Kidney epithelial cell (primary cell): ENCODE data around the gene RGPD4. TPM values are rescaled to one million over a fixed set of nuclear protein-coding genes. Genes with fewer than 3 reads are reported as not detected.
"Not testable (repeated sequence)": the region's sequence is repeated elsewhere in the genome, so short reads cannot be mapped to it uniquely, and the experiment has no call there.

Experiments
- DNase-seq: peaks from one replicate; pipeline ENCODE4 v3.0.0-alpha.2; 2010; ENCODE audit warnings: low read depth
- H3K27me3 ChIP-seq: 2 replicates; pipeline ENCODE4 v1.6.0; 2011; ENCODE audit warnings: low read length; ENCODE audit not compliant: control insufficient read depth, insufficient read depth
- H3K36me3 ChIP-seq: 2 replicates; pipeline ENCODE4 v1.5.1; 2011; ENCODE audit warnings: low read length; ENCODE audit not compliant: control insufficient read depth, insufficient read depth
- H3K4me3 ChIP-seq: 2 replicates; pipeline ENCODE4 v1.5.1; 2011; ENCODE audit warnings: low read depth, mild to moderate bottlenecking, control low read depth, low read length
- total RNA-seq: library from RNA; depleted of rRNA; stranded (reverse); fragments of >200 nt; gene quantifications from 2 replicates; pipeline ENCODE4 v1.2.3, GENCODE V29; 2015
- TF ChIP-seq, protein P1 (sequence below): IDR thresholded peaks from 2 replicates; pipeline ENCODE4 v1.5.1; 2011; ENCODE audit warnings: mild to moderate bottlenecking, moderate library complexity, low read length, control low read depth, inconsistent platforms; ENCODE audit not compliant: insufficient read depth, poor library complexity, severe bottlenecking

Gene RGPD4
- total RNA-seq, result not detected in 2 replicates

- H3K27me3 ChIP-seq, H3K36me3 ChIP-seq, H3K4me3 ChIP-seq, DNase-seq: not testable (repeated sequence)
Observed at GRCh38 chr2:107826749-107827148, at the start of gene RGPD4. TSS of gene RGPD4 (plus strand) at chr2:107826892. CDS start at chr2:107827014, 122 bp downstream.

DNA sequence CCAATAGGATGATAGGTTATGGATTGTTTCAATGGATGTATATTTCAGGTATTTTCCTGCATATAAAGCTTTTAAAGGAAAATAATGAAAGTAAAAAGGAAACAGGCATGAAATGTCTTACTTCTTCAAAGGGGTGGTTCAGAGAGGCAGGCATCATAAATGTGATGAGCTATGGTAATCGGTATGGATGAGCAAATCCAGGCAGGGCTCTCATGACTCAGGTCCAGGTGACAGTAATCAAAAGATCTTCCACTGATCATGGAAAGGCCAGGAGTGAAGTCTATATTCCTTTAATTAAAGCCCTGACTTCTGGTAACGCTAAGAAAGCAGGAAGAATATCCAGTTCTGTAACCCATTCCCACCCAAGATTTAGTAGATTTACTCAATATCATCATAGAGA lies 48.7 kb upstream of the RGPD4 start:
- TF ChIP-seq, protein P1, sequence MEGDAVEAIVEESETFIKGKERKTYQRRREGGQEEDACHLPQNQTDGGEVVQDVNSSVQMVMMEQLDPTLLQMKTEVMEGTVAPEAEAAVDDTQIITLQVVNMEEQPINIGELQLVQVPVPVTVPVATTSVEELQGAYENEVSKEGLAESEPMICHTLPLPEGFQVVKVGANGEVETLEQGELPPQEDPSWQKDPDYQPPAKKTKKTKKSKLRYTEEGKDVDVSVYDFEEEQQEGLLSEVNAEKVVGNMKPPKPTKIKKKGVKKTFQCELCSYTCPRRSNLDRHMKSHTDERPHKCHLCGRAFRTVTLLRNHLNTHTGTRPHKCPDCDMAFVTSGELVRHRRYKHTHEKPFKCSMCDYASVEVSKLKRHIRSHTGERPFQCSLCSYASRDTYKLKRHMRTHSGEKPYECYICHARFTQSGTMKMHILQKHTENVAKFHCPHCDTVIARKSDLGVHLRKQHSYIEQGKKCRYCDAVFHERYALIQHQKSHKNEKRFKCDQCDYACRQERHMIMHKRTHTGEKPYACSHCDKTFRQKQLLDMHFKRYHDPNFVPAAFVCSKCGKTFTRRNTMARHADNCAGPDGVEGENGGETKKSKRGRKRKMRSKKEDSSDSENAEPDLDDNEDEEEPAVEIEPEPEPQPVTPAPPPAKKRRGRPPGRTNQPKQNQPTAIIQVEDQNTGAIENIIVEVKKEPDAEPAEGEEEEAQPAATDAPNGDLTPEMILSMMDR, result no peak
- no peak for DNase-seq

DNA sequence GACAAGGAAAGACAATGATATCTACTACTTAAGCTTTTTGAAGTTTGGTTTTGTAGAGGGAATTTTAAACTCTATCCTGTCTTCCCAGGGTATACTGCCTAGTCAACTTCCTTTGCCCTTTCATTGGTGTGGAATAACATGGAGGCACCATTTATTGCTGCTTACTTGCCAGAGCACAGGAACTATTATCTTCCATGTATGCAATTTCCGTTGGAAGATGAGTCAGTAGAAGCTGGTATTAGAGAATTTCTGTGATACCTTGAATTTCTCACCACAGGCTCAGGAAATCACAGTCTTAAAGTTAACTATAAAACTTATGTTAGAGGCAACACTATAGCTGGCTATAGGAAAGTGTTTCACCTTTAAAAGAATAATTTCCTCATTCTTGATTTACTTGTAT lies 40.9 kb upstream of the RGPD4 start:
- Histone ChIP-seq H3K36me3 (no peaks in the 10 kb centered on the region), H3K27me3 (no peaks in the 10 kb centered on the region), H3K4me3 (no peak overlapping the region)
- no peak for DNase-seq
- TF ChIP-seq, protein P1, result no peak

More for the DNA sequence above, 48.7 kb upstream of the RGPD4 start:
- no peaks in the 10 kb centered on the region for H3K36me3 ChIP-seq
- H3K27me3 ChIP-seq, result no peaks in the 10 kb centered on the region
- H3K4me3 ChIP-seq, result no peak overlapping the region

GRCh38 chr2:107790837-107791236 lies 35.9 kb upstream of the RGPD4 start:
- no peaks in the 10 kb centered on the region for H3K36me3 ChIP-seq
- DNase-seq, result no peak
- TF ChIP-seq, protein P1, result no peak
- no peak overlapping the region for H3K4me3 ChIP-seq
- no peaks in the 10 kb centered on the region for H3K27me3 ChIP-seq

GRCh38 chr2:107801498-107801897 lies 25.2 kb upstream of the RGPD4 start:
- TF ChIP-seq, protein P1, result no peak
- H3K36me3 ChIP-seq, result no peaks in the 10 kb centered on the region
- no peaks in the 10 kb centered on the region for H3K27me3 ChIP-seq
- H3K4me3 ChIP-seq, result no peak overlapping the region
- DNase-seq, result no peak

DNA sequence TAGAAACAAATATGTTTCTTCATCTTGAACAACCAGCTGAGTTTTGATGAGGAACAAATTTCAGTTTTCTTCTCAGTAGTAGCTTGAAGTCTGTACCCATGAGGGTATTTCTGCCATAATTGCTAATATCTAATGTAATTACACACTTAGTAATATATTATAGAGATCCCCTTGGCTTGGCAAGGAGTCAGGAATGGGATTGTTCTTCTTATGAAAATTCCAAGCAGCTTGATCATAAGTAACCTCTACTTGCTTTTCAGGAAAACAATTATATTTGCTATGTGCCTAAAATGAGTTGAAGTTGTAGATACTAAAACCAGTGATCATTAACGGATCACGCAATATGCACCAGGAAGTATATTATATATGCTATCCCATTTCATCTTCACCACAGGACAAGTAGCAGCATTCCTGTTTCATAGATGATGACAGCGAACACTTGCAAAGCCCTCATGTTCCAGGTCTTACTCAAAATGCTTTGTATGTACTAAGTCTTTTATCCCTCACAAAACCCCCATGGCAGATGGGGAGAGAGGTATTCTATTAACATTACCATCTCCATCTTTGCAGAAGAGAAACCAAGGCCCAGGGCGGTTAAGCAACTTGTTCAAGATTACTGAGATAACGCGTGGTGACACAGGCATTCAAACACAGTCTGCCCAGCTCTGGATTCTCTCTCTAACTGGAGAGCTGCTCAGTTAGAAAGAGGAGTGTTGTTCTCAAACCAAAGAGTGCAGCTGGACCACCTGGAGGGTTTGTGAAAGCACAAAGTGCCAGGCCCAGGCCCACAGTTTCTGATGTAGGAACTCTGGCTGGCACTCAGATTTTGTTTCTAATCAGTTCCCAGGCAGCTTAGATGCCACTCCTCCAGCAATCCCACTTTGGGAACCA lies 21.8 kb upstream of the RGPD4 start:
- Histone ChIP-seq H3K36me3 (no peaks in the 10 kb centered on the region), H3K27me3 (no peaks in the 10 kb centered on the region), H3K4me3 (no peak overlapping the region)
- DNase-seq, result no peak
- TF ChIP-seq, protein P1, result no peak
